GF-D8 (cell line): ENCODE data around the gene SERPINE3.

ENCODE experiments used
- DNase-seq: peaks from one replicate; lab custom pipeline; 2025; lab: John Stamatoyannopoulos, UW

Gene SERPINE3

GRCh38 chr13:51339354-51339753 lies at the start of gene SERPINE3:
SERPINE3 (plus strand) TSS chr13:51339691; CDS start chr13:51341092, 1,401 bp downstream.
- no peak for DNase-seq

- no peak for DNase-seq
Measured at GRCh38 chr13:51291341-51291740, 48.1 kb upstream of the SERPINE3 start.

- no peak for DNase-seq
Measured at GRCh38 chr13:51292000-51292565, 47.4 kb upstream of the SERPINE3 start.

GRCh38 chr13:51297556-51297955 lies 41.9 kb upstream of the SERPINE3 start:
- DNase-seq = no peak

- DNase-seq = no peak
Measured at GRCh38 chr13:51298812-51299211, 40.7 kb upstream of the SERPINE3 start.

- no peak for DNase-seq
Measured at GRCh38 chr13:51303063-51303552, 36.4 kb upstream of the SERPINE3 start.

- no peak for DNase-seq
Measured at GRCh38 chr13:51303882-51304281, 35.6 kb upstream of the SERPINE3 start.

GRCh38 chr13:51305271-51305967 lies 34.1 kb upstream of the SERPINE3 start:
- DNase-seq = no peak

GRCh38 chr13:51308781-51309180 lies 30.7 kb upstream of the SERPINE3 start:
- DNase-seq = no peak

- DNase-seq = no peak
Measured at GRCh38 chr13:51311231-51311630, 28.3 kb upstream of the SERPINE3 start.

- DNase-seq = no peak
Measured at GRCh38 chr13:51311957-51312520, 27.5 kb upstream of the SERPINE3 start.

- DNase-seq = no peak
Measured at GRCh38 chr13:51313619-51314018, 25.9 kb upstream of the SERPINE3 start.

GRCh38 chr13:51317262-51317661 lies 22.2 kb upstream of the SERPINE3 start:
- no peak for DNase-seq

- DNase-seq = no peak
Measured at GRCh38 chr13:51318015-51318414, 21.5 kb upstream of the SERPINE3 start.

- DNase-seq = no peak
Measured at GRCh38 chr13:51318876-51319275, 20.6 kb upstream of the SERPINE3 start.

GRCh38 chr13:51321836-51322235 lies 17.7 kb upstream of the SERPINE3 start:
- no peak for DNase-seq

GRCh38 chr13:51322826-51323225 lies 16.7 kb upstream of the SERPINE3 start:
- no peak for DNase-seq

GRCh38 chr13:51323824-51324511 lies 15.5 kb upstream of the SERPINE3 start:
- DNase-seq = no peak

GRCh38 chr13:51324714-51325420 lies 14.6 kb upstream of the SERPINE3 start:
- DNase-seq = no peak

GRCh38 chr13:51325837-51326236 lies 13.7 kb upstream of the SERPINE3 start:
- no peak for DNase-seq

GRCh38 chr13:51326777-51327176 lies 12.7 kb upstream of the SERPINE3 start:
- no peak for DNase-seq

GRCh38 chr13:51327961-51328360 lies 11.5 kb upstream of the SERPINE3 start:
- DNase-seq = no peak
